ENCODE measurements around the gene PIP4K2C. TPM values are rescaled to one million over a fixed set of nuclear protein-coding genes. Genes with fewer than 3 reads are reported as not detected.

The PIP4K2C gene
- total and polyA plus RNA-seq, 8 donors: 17.0 to 44.1 (median 21.8) TPM

DNA sequence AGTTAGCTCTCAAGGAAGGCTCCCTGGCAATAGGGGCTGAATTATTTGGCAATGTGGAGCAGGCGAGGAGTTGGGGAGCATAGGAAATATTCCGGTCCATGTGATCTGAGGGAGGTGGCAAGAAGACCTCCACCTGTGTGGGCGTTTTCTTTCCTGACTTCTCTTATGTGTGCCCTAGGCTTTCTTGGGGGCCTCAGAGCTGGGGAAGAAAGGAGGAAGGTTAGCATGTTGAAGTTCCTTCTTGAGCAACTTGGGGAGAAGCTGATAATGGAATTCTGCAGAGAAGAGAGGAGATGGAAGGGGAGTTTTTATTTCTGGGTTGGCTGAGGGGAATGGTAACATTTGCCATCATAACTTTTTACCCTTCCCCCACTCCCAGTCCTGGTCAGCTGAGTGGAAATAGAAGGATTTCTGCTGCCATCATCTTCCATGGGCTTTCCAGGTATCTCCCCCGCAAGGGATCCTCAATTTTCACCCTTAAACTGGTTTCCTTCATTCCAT lies 14.9 kb downstream of the PIP4K2C start:
- Histone ChIP-seq H3K36me3 (peaks cover 0 to 15% of the 10 kb centered on the region in 2 donors), H3K9me3 (no peaks in the 10 kb centered on the region), H3K4me1 (peaks cover 5 to 37% of the 10 kb centered on the region in 2 donors), H3K27me3 (peaks cover 1 to 65% of the 10 kb centered on the region in 2 donors), H3K27ac (peak overlapping the region in 1 of 2 donors; percentile 74), H3K4me3 (peak overlapping the region in 1 of 2 donors; percentile 47)
- intact Hi-C loops (cut with DNase I): no loop called here
- TF ChIP-seq, protein P1, sequence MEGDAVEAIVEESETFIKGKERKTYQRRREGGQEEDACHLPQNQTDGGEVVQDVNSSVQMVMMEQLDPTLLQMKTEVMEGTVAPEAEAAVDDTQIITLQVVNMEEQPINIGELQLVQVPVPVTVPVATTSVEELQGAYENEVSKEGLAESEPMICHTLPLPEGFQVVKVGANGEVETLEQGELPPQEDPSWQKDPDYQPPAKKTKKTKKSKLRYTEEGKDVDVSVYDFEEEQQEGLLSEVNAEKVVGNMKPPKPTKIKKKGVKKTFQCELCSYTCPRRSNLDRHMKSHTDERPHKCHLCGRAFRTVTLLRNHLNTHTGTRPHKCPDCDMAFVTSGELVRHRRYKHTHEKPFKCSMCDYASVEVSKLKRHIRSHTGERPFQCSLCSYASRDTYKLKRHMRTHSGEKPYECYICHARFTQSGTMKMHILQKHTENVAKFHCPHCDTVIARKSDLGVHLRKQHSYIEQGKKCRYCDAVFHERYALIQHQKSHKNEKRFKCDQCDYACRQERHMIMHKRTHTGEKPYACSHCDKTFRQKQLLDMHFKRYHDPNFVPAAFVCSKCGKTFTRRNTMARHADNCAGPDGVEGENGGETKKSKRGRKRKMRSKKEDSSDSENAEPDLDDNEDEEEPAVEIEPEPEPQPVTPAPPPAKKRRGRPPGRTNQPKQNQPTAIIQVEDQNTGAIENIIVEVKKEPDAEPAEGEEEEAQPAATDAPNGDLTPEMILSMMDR (IDR thresholded peaks at IDR 0.05): no peak
- DNase-seq: no peak
- ATAC-seq: no peak

DNA sequence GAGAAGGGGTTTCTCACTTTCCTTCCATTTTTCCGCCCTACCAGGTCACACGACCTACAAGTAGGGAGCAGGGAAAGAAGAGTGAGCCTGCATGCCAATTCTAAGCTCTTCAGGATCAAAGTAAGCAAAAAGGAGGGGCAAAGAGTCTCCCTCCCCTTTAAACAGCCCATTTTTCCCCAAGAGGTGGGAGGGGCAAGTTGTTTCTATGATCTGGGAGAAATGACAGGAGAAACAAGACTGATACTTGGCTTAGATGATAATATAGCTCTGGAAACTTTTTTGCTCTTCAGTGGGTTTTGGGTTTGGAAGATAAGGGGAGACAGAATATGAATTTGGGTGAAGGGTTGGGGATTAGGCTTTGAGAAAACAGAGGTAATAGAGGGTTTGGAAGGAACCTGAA lies 15.4 kb downstream of the PIP4K2C start:
- Histone ChIP-seq H3K36me3 (peaks cover 0 to 10% of the 10 kb centered on the region in 2 donors), H3K9me3 (no peaks in the 10 kb centered on the region), H3K4me3 (no peak overlapping the region), H3K4me1 (peaks cover 10 to 43% of the 10 kb centered on the region in 2 donors), H3K27ac (no peak overlapping the region), H3K27me3 (peaks cover 6 to 71% of the 10 kb centered on the region in 2 donors)
- no peak for ATAC-seq
- intact Hi-C loops (cut with DNase I): no loop called here
- TF ChIP-seq, protein P1 (IDR thresholded peaks at IDR 0.05): no peak
- no peak for DNase-seq

DNA sequence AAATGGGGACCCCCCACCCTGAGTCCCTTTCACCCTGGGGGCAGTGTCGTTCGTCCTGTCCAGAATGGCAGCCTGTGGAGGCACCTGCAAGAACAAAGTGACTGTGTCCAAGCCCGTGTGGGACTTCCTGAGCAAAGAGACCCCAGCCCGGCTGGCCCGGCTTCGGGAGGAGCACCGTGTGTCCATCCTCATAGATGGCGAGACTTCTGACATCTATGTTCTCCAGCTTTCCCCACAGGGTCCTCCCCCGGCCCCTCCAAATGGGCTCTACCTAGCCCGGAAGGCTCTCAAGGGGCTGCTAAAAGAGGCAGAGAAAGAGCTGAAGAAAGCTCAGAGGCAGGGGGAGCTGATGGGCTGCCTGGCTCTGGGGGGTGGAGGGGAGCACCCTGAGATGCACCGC lies 15.8 kb downstream of the PIP4K2C start:
- Histone ChIP-seq H3K36me3 (peaks cover 0 to 5% of the 10 kb centered on the region in 2 donors), H3K27ac (no peak overlapping the region), H3K27me3 (peaks cover 9 to 75% of the 10 kb centered on the region in 2 donors), H3K9me3 (no peaks in the 10 kb centered on the region), H3K4me3 (no peak overlapping the region), H3K4me1 (peaks cover 10 to 46% of the 10 kb centered on the region in 2 donors)
- DNase-seq (no peak), ATAC-seq (no peak)
- TF ChIP-seq, protein P1 (IDR thresholded peaks at IDR 0.05): no peak
- intact Hi-C loops (cut with DNase I): no loop called here

DNA sequence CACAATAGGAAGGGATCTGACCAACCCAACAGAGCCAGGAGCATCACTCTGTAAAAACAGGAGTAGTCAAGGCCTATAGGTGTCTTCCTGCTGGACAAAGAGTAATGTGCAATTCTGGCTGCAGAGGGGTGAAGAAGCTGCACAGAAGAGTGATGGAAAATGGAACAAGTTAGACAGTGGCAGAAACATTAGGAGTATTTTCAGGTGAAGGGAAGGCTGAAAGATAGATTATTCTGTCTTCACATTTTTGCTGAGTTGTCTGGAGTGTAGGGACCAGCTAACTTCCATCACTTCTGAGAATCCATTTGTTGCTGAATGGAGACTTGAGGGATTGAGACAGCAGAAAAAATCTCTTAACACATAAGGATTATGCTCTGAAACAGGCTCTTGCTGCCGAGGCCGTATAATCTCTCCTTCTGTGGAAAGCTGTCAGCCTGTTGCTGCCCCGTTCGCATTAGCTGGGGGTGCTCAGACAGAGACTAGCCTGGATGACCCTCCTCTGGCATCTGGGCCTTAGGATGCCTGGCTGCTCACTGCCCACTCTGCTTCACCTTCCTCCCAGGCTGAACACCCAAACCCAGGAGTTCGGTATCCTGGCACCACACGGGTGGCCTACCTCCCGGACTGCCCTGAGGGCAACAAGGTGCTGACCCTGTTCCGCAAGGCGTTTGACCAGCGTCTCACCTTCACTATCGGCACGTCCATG lies 17.1 kb downstream of the PIP4K2C start:
- Histone ChIP-seq H3K9me3 (no peaks in the 10 kb centered on the region), H3K4me3 (no peak overlapping the region), H3K27me3 (peaks cover 12 to 88% of the 10 kb centered on the region in 2 donors), H3K36me3 (no peaks in the 10 kb centered on the region), H3K4me1 (peaks cover 10 to 46% of the 10 kb centered on the region in 2 donors), H3K27ac (no peak overlapping the region)
- intact Hi-C loops (cut with DNase I): no loop called here
- ATAC-seq: no peak
- TF ChIP-seq, protein P1 (IDR thresholded peaks at IDR 0.05): no peak
- DNase-seq: no peak

DNA sequence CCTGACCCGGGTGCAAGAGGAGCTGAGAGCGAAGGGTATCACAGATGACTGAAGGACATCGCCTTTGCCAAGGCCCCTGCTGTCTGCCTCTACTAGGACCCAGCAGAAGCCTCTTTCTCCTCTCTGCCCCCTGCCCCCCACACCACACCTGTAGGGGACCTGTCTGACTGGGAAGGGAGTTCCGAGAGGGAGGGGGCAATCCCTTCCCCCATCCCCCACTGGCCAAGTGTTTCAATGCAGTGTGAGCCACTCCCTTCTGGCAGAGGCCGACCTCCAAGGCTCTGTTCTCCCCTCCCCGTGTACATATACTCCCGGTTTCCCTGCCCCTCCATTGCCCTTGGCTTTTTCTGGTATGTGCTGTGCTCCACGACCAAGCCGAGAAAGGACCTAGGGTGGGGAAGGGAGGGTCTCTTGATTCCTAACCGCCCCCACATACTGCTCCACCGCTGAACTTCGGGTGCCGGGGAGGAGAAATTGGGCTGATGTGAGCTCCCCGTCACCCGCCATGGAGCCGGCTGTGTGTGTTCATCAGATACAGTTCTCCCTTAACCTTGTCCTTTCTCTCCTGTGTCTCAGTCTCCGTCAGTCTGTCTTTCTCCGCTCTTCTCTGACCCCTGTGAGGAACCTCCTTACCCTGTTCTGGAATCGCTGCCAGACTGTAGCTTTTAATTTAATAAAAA lies 18.2 kb downstream of the PIP4K2C start:
- no peak overlapping the region for H3K4me3 ChIP-seq
- peaks cover 10 to 35% of the 10 kb centered on the region in 2 donors for H3K4me1 ChIP-seq
- peaks cover 12 to 97% of the 10 kb centered on the region in 2 donors for H3K27me3 ChIP-seq
- no peaks in the 10 kb centered on the region for H3K9me3 ChIP-seq
- no peak for ATAC-seq
- no peaks in the 10 kb centered on the region for H3K36me3 ChIP-seq
- no peak for DNase-seq
- TF ChIP-seq, protein P1 (IDR thresholded peaks at IDR 0.05): no peak
- H3K27ac ChIP-seq: peak overlapping the region in 1 of 2 donors; percentile 60
- intact Hi-C loops (cut with DNase I): no loop called here
